Loucy (cell line): Measurements from ENCODE around the gene OSBPL2.

Experiments used
- H2AFZ ChIP-seq: fragments of 200-600 bp; sonication (generic); 2 replicates; pipeline ENCODE4 v1.6.0; 2016; ENCODE audit warnings: antibody characterized with exemption, mild to moderate bottlenecking, low read length, moderate library complexity
- H3F3A ChIP-seq: fragments of 200-600 bp; 2 replicates; pipeline ENCODE4 v1.6.0; 2016; ENCODE audit warnings: antibody characterized with exemption, low read depth, mild to moderate bottlenecking
- H3K27me3 ChIP-seq: fragments of 200-600 bp; sonication (generic); 2 replicates; pipeline ENCODE4 v1.6.1; 2014; ENCODE audit warnings: low read length, mild to moderate bottlenecking; ENCODE audit not compliant: insufficient read depth, poor library complexity, severe bottlenecking
- H3K36me3 ChIP-seq: fragments of 200-600 bp; sonication (generic); 2 replicates; pipeline ENCODE4 v1.6.1; 2016; ENCODE audit warnings: low read length; ENCODE audit not compliant: insufficient read depth
- H3K4me1 ChIP-seq: fragments of 200-600 bp; sonication (generic); 2 replicates; pipeline ENCODE4 v1.5.1; 2014; ENCODE audit warnings: low read length, mild to moderate bottlenecking; ENCODE audit not compliant: insufficient read depth, poor library complexity, severe bottlenecking
- H3K4me2 ChIP-seq: fragments of 200-600 bp; sonication (generic); 2 replicates; pipeline ENCODE4 v1.6.0; 2014; ENCODE audit warnings: antibody characterized with exemption, low read length, low read depth, mild to moderate bottlenecking; ENCODE audit not compliant: poor library complexity, severe bottlenecking
- H3K4me3 ChIP-seq: fragments of 200-600 bp; sonication (generic); 2 replicates; pipeline ENCODE4 v1.5.1; 2014; ENCODE audit warnings: low read length, mild to moderate bottlenecking, mixed read lengths; ENCODE audit not compliant: poor library complexity, severe bottlenecking
- H3K79me2 ChIP-seq: fragments of 200-600 bp; sonication (generic); 2 replicates; pipeline ENCODE4 v1.6.1; 2014; ENCODE audit warnings: low read length; ENCODE audit not compliant: insufficient read depth
- H3K9ac ChIP-seq: fragments of 200-600 bp; sonication (generic); 2 replicates; pipeline ENCODE4 v1.6.0; 2014; ENCODE audit warnings: mild to moderate bottlenecking, low read depth, low read length, moderate library complexity; ENCODE audit not compliant: poor library complexity, severe bottlenecking
- H3K9me2 ChIP-seq: fragments of 200-600 bp; sonication (generic); replicated peaks from 2 replicates; pipeline ENCODE4 v1.6.1; 2016; ENCODE audit warnings: low read depth, low read length, mixed read lengths
- H3K9me3 ChIP-seq: fragments of 200-600 bp; sonication (generic); 2 replicates; pipeline ENCODE4 v1.6.1; 2014; ENCODE audit warnings: mild to moderate bottlenecking, antibody characterized with exemption, low read length, low read depth; ENCODE audit not compliant: insufficient read depth
- H4K20me1 ChIP-seq: fragments of 200-600 bp; sonication (generic); 2 replicates; pipeline ENCODE4 v1.6.0; 2014; ENCODE audit warnings: antibody characterized with exemption, low read length, mild to moderate bottlenecking; ENCODE audit not compliant: insufficient read depth, poor library complexity, severe bottlenecking
- CTCF ChIP-seq: fragments of 200-600 bp; sonication (generic); conservative IDR thresholded peaks from 2 replicates; pipeline ENCODE4 v1.5.1; 2014; ENCODE audit warnings: mild to moderate bottlenecking, antibody characterized with exemption, low read length
- EZH2phosphoT487 ChIP-seq: fragments of 200-600 bp; IDR thresholded peaks from 2 replicates; pipeline ENCODE4 v1.6.1; 2018; ENCODE audit warnings: antibody characterized with exemption, mild to moderate bottlenecking, moderate library complexity, borderline replicate concordance

OSBPL2 gene

DNA sequence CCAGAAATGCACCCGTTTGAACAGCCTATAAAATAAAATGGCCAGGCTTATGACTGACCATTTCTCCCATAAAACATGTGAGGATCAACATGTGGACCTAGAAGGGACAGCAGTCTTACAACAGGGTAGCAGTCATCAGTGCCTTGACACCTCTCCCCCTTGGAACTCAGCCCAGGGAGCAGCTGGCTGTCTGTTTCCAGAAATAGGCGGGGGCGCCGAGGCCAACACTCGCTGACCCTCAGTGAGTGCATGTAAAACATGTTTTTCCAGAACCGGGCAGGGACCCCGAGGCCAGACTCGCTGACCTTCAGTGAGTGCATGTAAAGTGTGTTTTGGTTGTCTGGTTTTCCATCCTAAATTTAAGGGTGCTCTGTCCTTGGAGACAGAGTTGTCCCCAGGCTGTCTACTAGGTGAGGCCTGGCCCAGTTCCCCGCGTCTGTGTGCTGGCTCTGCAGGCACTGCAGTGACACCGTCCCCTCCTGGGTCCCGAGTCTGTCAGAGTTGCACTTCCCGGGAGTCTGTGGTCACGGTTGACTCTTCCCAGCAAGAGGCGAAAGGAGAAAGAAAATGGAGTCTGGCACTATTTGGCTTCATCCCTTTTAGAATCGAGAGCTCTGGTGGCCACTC is 44.7 kb downstream of the OSBPL2 start:
- no peaks in the 10 kb centered on the region for H3K9me3 ChIP-seq
- H3K9me2 ChIP-seq = no peaks in the 10 kb centered on the region
- TF ChIP-seq EZH2phosphoT487 = no peak
- TF ChIP-seq CTCF = no peak
- H3K4me3 ChIP-seq = no peak overlapping the region
- H3K79me2 ChIP-seq = no peaks in the 10 kb centered on the region
- H3K36me3 ChIP-seq = peaks cover 78% of the 10 kb centered on the region; the same call in 1 of the 2 replicates
- H3K4me2 ChIP-seq = no peak overlapping the region
- no peaks in the 10 kb centered on the region for H3F3A ChIP-seq
- H2AFZ ChIP-seq = no peak overlapping the region
- H3K4me1 ChIP-seq = no peaks in the 10 kb centered on the region
- no peaks in the 10 kb centered on the region for H3K27me3 ChIP-seq
- H3K9ac ChIP-seq = no peak overlapping the region
- H4K20me1 ChIP-seq = no peaks in the 10 kb centered on the region

DNA sequence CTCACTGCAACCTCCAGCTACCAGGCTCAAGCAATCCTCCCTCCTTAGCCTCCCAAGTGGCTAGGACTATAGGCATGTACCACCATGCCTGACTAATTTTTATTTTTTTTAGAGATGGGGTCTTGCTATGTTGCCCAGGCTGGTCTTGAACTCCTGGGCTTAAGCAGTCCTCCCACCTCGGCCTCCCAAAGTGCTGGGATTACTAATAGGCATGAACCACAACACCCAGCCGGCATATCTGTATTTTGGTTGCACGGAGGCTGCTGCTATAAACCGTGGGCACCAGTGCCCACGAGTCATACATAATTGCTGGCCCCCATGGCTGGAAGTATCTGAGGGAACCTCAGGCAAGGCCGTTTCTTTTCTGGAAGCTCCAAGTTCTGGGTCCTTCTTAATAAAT is 46.1 kb downstream of the OSBPL2 start:
- no peak overlapping the region for H3K9ac ChIP-seq
- H2AFZ ChIP-seq = no peak overlapping the region
- TF ChIP-seq CTCF = no peak
- no peak for TF ChIP-seq EZH2phosphoT487
- no peaks in the 10 kb centered on the region for H4K20me1 ChIP-seq
- H3K4me1 ChIP-seq = no peaks in the 10 kb centered on the region
- H3K27me3 ChIP-seq = no peaks in the 10 kb centered on the region
- H3K79me2 ChIP-seq = no peaks in the 10 kb centered on the region
- no peaks in the 10 kb centered on the region for H3F3A ChIP-seq
- no peak overlapping the region for H3K4me2 ChIP-seq
- peaks cover 76% of the 10 kb centered on the region; the same call in 1 of the 2 replicates for H3K36me3 ChIP-seq
- no peaks in the 10 kb centered on the region for H3K9me2 ChIP-seq
- no peaks in the 10 kb centered on the region for H3K9me3 ChIP-seq
- H3K4me3 ChIP-seq = no peak overlapping the region

- no peak overlapping the region for H3K4me2 ChIP-seq
- H3K27me3 ChIP-seq = no peaks in the 10 kb centered on the region
- peaks cover 69% of the 10 kb centered on the region; the same call in 1 of the 2 replicates for H3K36me3 ChIP-seq
These were observed 46.8 kb downstream of the OSBPL2 start for GRCh38 chr20:62285151-62285550.

More at GRCh38 chr20:62285151-62285550, 46.8 kb downstream of the OSBPL2 start:
- TF ChIP-seq CTCF = no peak
- no peak for TF ChIP-seq EZH2phosphoT487
- Histone ChIP-seq H3K9ac (no peak overlapping the region), H3K4me1 (no peaks in the 10 kb centered on the region), H2AFZ (no peak overlapping the region), H3F3A (no peaks in the 10 kb centered on the region), H3K4me3 (no peak overlapping the region), H3K9me3 (no peaks in the 10 kb centered on the region), H4K20me1 (no peaks in the 10 kb centered on the region), H3K79me2 (no peaks in the 10 kb centered on the region), H3K9me2 (no peaks in the 10 kb centered on the region)
